GM18505 (cell line): ENCODE results near the gene LYRM9.
"Not testable (repeated sequence)": the region's sequence is repeated elsewhere in the genome, so short reads cannot be mapped to it uniquely, and the experiment has no call there.

ENCODE experiments used
- ATAC-seq: cut with Tn5 transposase; IDR thresholded peaks from one replicate; pipeline ENCODE4 v1.9.1; 2021; ENCODE audit not compliant: unreplicated experiment
- POLR2A ChIP-seq: IDR thresholded peaks from 4 replicates; pipeline ENCODE4 v1.6.1; 2011; ENCODE audit warnings: borderline replicate concordance; ENCODE audit not compliant: insufficient read depth, insufficient read length; ENCODE audit errors: extremely low read depth

LYRM9 gene

GRCh38 chr17:27919079-27919478 is 25.9 kb upstream of the LYRM9 start:
- ATAC-seq: no peak
- TF ChIP-seq POLR2A: no peak

GRCh38 chr17:27918498-27918897 is 25.3 kb upstream of the LYRM9 start:
- TF ChIP-seq POLR2A: no peak
- no peak for ATAC-seq

- TF ChIP-seq POLR2A: no peak
- no peak for ATAC-seq
These were observed 23.8 kb upstream of the LYRM9 start for GRCh38 chr17:27917000-27917399.

- no peak for TF ChIP-seq POLR2A
- no peak for ATAC-seq
These were observed 22.5 kb upstream of the LYRM9 start for GRCh38 chr17:27915709-27916108.

DNA sequence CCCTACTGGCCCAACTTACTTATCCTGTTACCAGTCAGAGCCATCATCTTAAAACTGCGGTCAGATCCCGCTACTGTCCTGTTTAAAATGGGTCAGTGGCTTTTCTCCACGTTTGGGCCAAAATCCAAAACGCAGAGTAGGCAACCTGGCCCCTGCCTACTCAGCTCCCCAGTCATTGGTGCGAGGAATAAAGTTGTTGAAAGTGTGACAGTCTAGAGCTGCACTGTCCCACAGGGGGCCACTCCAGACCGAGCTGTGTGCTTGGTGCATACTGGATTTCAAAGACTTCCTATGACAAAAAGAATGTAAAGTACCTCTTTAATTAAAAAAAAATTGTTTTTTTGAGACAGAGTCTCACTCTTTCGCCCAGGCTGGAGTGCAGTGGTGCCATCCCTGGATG is 21.2 kb upstream of the LYRM9 start:
- ATAC-seq: no peak

GRCh38 chr17:27912964-27913363 is 19.8 kb upstream of the LYRM9 start:
- no peak for TF ChIP-seq POLR2A
- ATAC-seq: no peak

More for the DNA sequence above, 21.2 kb upstream of the LYRM9 start:
- TF ChIP-seq POLR2A: no peak

GRCh38 chr17:27912299-27912698 is 19.1 kb upstream of the LYRM9 start:
- ATAC-seq: not testable (repeated sequence)

- no peak for TF ChIP-seq POLR2A
- ATAC-seq: no peak
These were observed 14.9 kb upstream of the LYRM9 start for GRCh38 chr17:27907976-27908558.

DNA sequence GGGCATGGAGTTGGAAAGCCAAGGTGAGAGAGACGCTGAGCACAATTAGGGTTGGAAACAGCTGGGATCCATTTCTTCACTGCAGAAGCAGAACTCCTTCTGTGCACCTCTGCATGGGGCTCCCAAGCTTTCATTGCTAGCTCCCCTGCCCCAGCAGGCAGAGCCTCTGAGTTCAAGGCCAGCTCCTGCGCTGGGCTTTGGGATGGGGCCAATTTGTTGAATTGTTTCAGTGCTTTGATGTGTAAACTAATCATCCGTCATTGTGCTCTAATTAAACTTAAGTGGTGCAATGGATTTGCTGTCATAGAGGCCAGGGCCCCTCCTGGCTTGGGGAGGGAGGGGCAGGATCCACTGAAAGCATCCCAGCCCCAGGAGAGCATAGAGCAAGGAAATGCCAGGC is 13.5 kb upstream of the LYRM9 start:
- no peak for TF ChIP-seq POLR2A
- no peak for ATAC-seq

DNA sequence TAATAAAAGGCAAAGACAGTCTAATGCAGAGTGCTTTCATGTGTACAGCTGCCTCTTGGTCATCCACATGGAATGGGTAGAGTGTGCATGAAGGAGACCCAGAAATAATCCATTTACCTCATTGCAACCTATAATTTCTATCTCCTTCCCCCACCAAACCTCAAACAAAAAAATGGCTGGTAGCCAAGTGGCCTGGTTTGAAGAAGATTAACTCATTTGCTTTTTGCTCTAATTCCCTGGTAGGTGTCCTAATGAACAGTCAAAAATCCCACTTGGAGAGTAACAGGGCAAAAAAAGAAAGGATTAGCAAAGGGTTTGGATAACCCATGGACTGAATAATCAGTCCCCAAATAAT is 13.0 kb upstream of the LYRM9 start:
- TF ChIP-seq POLR2A: no peak
- ATAC-seq: no peak

GRCh38 chr17:27905447-27906225 is 12.5 kb upstream of the LYRM9 start:
- ATAC-seq: no peak
- no peak for TF ChIP-seq POLR2A

GRCh38 chr17:27904534-27905446 is 11.6 kb upstream of the LYRM9 start:
- TF ChIP-seq POLR2A: no peak
- ATAC-seq: no peak

GRCh38 chr17:27904114-27904513 is 10.9 kb upstream of the LYRM9 start:
- no peak for ATAC-seq
- TF ChIP-seq POLR2A: no peak

- TF ChIP-seq POLR2A: no peak
- ATAC-seq: no peak
These were observed 6.4 kb upstream of the LYRM9 start for GRCh38 chr17:27899525-27899924.

- TF ChIP-seq POLR2A: no peak
- ATAC-seq: no peak
These were observed 4.9 kb upstream of the LYRM9 start for GRCh38 chr17:27898096-27898495.

GRCh38 chr17:27896701-27897100 is 3.5 kb upstream of the LYRM9 start:
- no peak for TF ChIP-seq POLR2A
- ATAC-seq: no peak
